Mucosa of stomach (tissue), 1 donor: ENCODE data around the gene ANKMY2.

Experiments
- H3K27me3 ChIP-seq: one replicate; pipeline ENCODE4 v1.7.0; 2013; ENCODE audit warnings: mild to moderate bottlenecking, low read length; ENCODE audit not compliant: control insufficient read depth, insufficient read depth
- H3K36me3 ChIP-seq: one replicate; pipeline ENCODE4 v1.7.0; 2013; ENCODE audit warnings: low read length; ENCODE audit not compliant: control insufficient read depth, insufficient read depth
- H3K4me1 ChIP-seq: one replicate; pipeline ENCODE4 v1.7.0; 2013; ENCODE audit warnings: mild to moderate bottlenecking, low read length; ENCODE audit not compliant: control insufficient read depth, insufficient read depth
- H3K4me3 ChIP-seq: one replicate; pipeline ENCODE4 v1.7.0; 2013; ENCODE audit warnings: low read length
- H3K9ac ChIP-seq: one replicate; pipeline ENCODE4 v1.7.0; 2013; ENCODE audit warnings: mild to moderate bottlenecking, low read length, moderate library complexity
- H3K9me3 ChIP-seq: one replicate; pipeline ENCODE4 v1.7.0; 2013; ENCODE audit warnings: mild to moderate bottlenecking, low read length, moderate library complexity; ENCODE audit not compliant: control insufficient read depth
- donor health status: Pancreatic carcinoma.

ANKMY2 gene

GRCh38 chr7:16587129-16587528 lies 58.4 kb downstream of the ANKMY2 start:
- H3K4me3 ChIP-seq, result no peak overlapping the region
- no peaks in the 10 kb centered on the region for H3K4me1 ChIP-seq
- H3K9ac ChIP-seq, result no peak overlapping the region
- H3K9me3 ChIP-seq, result no peaks in the 10 kb centered on the region
- H3K36me3 ChIP-seq, result no peaks in the 10 kb centered on the region
- no peaks in the 10 kb centered on the region for H3K27me3 ChIP-seq

GRCh38 chr7:16586081-16586874 lies 59.3 kb downstream of the ANKMY2 start:
- no peaks in the 10 kb centered on the region for H3K9me3 ChIP-seq
- no peaks in the 10 kb centered on the region for H3K4me1 ChIP-seq
- H3K4me3 ChIP-seq, result no peak overlapping the region
- no peaks in the 10 kb centered on the region for H3K36me3 ChIP-seq
- no peaks in the 10 kb centered on the region for H3K27me3 ChIP-seq
- H3K9ac ChIP-seq, result no peak overlapping the region

GRCh38 chr7:16585540-16585939 lies 60.0 kb downstream of the ANKMY2 start:
- H3K9ac ChIP-seq, result no peak overlapping the region
- H3K36me3 ChIP-seq, result no peaks in the 10 kb centered on the region
- H3K4me1 ChIP-seq, result no peaks in the 10 kb centered on the region
- no peaks in the 10 kb centered on the region for H3K9me3 ChIP-seq
- no peaks in the 10 kb centered on the region for H3K27me3 ChIP-seq
- no peak overlapping the region for H3K4me3 ChIP-seq

GRCh38 chr7:16583834-16584233 lies 61.7 kb downstream of the ANKMY2 start:
- Histone ChIP-seq H3K9me3 (no peaks in the 10 kb centered on the region), H3K4me1 (no peaks in the 10 kb centered on the region), H3K27me3 (no peaks in the 10 kb centered on the region), H3K4me3 (no peak overlapping the region), H3K36me3 (no peaks in the 10 kb centered on the region), H3K9ac (no peak overlapping the region)

GRCh38 chr7:16581286-16581685 lies 64.3 kb downstream of the ANKMY2 start:
- Histone ChIP-seq H3K9me3 (no peaks in the 10 kb centered on the region), H3K27me3 (no peaks in the 10 kb centered on the region), H3K9ac (no peak overlapping the region), H3K4me1 (no peaks in the 10 kb centered on the region), H3K36me3 (no peaks in the 10 kb centered on the region), H3K4me3 (no peak overlapping the region)

GRCh38 chr7:16579216-16579615 lies 66.3 kb downstream of the ANKMY2 start:
- H3K36me3 ChIP-seq, result no peaks in the 10 kb centered on the region
- H3K9ac ChIP-seq, result no peak overlapping the region
- H3K4me3 ChIP-seq, result no peak overlapping the region
- no peaks in the 10 kb centered on the region for H3K9me3 ChIP-seq
- no peaks in the 10 kb centered on the region for H3K27me3 ChIP-seq
- H3K4me1 ChIP-seq, result no peaks in the 10 kb centered on the region

GRCh38 chr7:16571941-16572340 lies 73.6 kb downstream of the ANKMY2 start:
- Histone ChIP-seq H3K27me3 (no peaks in the 10 kb centered on the region), H3K36me3 (no peaks in the 10 kb centered on the region), H3K9ac (no peak overlapping the region), H3K4me3 (no peak overlapping the region), H3K4me1 (no peaks in the 10 kb centered on the region), H3K9me3 (no peaks in the 10 kb centered on the region)

- no peak overlapping the region for H3K9ac ChIP-seq
- H3K4me3 ChIP-seq, result no peak overlapping the region
- H3K9me3 ChIP-seq, result no peaks in the 10 kb centered on the region
- peaks cover 11% of the 10 kb centered on the region for H3K4me1 ChIP-seq
- no peaks in the 10 kb centered on the region for H3K36me3 ChIP-seq
- no peaks in the 10 kb centered on the region for H3K27me3 ChIP-seq
These were observed 80.6 kb downstream of the ANKMY2 start for GRCh38 chr7:16564909-16565426.

- H3K4me3 ChIP-seq, result no peak overlapping the region
- no peaks in the 10 kb centered on the region for H3K36me3 ChIP-seq
- no peaks in the 10 kb centered on the region for H3K9me3 ChIP-seq
- no peaks in the 10 kb centered on the region for H3K27me3 ChIP-seq
- H3K4me1 ChIP-seq, result peaks cover 11% of the 10 kb centered on the region
- no peak overlapping the region for H3K9ac ChIP-seq
These were observed 81.6 kb downstream of the ANKMY2 start for GRCh38 chr7:16564023-16564380.

- Histone ChIP-seq H3K4me3 (no peak overlapping the region), H3K36me3 (no peaks in the 10 kb centered on the region), H3K9ac (no peak overlapping the region), H3K27me3 (no peaks in the 10 kb centered on the region), H3K4me1 (peaks cover 11% of the 10 kb centered on the region), H3K9me3 (no peaks in the 10 kb centered on the region)
These were observed 82.1 kb downstream of the ANKMY2 start for GRCh38 chr7:16563281-16564022.

- Histone ChIP-seq H3K9me3 (no peaks in the 10 kb centered on the region), H3K4me1 (peaks cover 11% of the 10 kb centered on the region), H3K36me3 (no peaks in the 10 kb centered on the region), H3K9ac (no peak overlapping the region), H3K27me3 (no peaks in the 10 kb centered on the region), H3K4me3 (no peak overlapping the region)
These were observed 82.9 kb downstream of the ANKMY2 start for GRCh38 chr7:16562456-16563220.

GRCh38 chr7:16561943-16562342 lies 83.6 kb downstream of the ANKMY2 start:
- no peak overlapping the region for H3K4me3 ChIP-seq
- no peaks in the 10 kb centered on the region for H3K27me3 ChIP-seq
- H3K4me1 ChIP-seq, result peaks cover 11% of the 10 kb centered on the region
- no peaks in the 10 kb centered on the region for H3K9me3 ChIP-seq
- no peaks in the 10 kb centered on the region for H3K36me3 ChIP-seq
- no peak overlapping the region for H3K9ac ChIP-seq
